GM21529 (cell line): ENCODE results near the gene NUP160.
"Not testable (repeated sequence)": the region's sequence is repeated elsewhere in the genome, so short reads cannot be mapped to it uniquely, and the experiment has no call there.

Experiments
- ATAC-seq: cut with Tn5 transposase; IDR thresholded peaks from one replicate; pipeline ENCODE4 v1.9.1; 2021; ENCODE audit not compliant: unreplicated experiment

Gene NUP160

GRCh38 chr11:47863898-47864430 lies 15.8 kb upstream of the NUP160 start:
- ATAC-seq, result no peak

- ATAC-seq, result peak; percentile 76
Observed at GRCh38 chr11:47863189-47863897, 15.2 kb upstream of the NUP160 start.

GRCh38 chr11:47861728-47862127 lies 13.6 kb upstream of the NUP160 start:
- no peak for ATAC-seq

GRCh38 chr11:47860536-47860935 lies 12.4 kb upstream of the NUP160 start:
- ATAC-seq, result no peak

GRCh38 chr11:47857892-47858543 lies 9.9 kb upstream of the NUP160 start:
- ATAC-seq, result peak; percentile 41

GRCh38 chr11:47857485-47857884 lies 9.3 kb upstream of the NUP160 start:
- peak; percentile 25 for ATAC-seq

GRCh38 chr11:47856186-47856585 lies 8.0 kb upstream of the NUP160 start:
- ATAC-seq, result no peak

- ATAC-seq, result peak; percentile 51
Observed at GRCh38 chr11:47854667-47855066, 6.5 kb upstream of the NUP160 start.

GRCh38 chr11:47852053-47852452 lies 3.9 kb upstream of the NUP160 start:
- no peak for ATAC-seq

- ATAC-seq, result peak; percentile 41
Observed at GRCh38 chr11:47850337-47850736, 2.2 kb upstream of the NUP160 start.

GRCh38 chr11:47848700-47849155 lies 578 bp upstream of the NUP160 start:
- peak; percentile 8 for ATAC-seq

- no peak for ATAC-seq
Observed at GRCh38 chr11:47847537-47847891, 636 bp downstream of the NUP160 start.

- no peak for ATAC-seq
Observed at GRCh38 chr11:47846998-47847397, 1.2 kb downstream of the NUP160 start.

GRCh38 chr11:47843361-47844055 lies 4.6 kb downstream of the NUP160 start:
- no peak for ATAC-seq

GRCh38 chr11:47842749-47843148 lies 5.4 kb downstream of the NUP160 start:
- ATAC-seq, result no peak

GRCh38 chr11:47837929-47838328 lies 10.2 kb downstream of the NUP160 start:
- ATAC-seq, result no peak

- ATAC-seq, result no peak
Observed at GRCh38 chr11:47837292-47837691, 10.9 kb downstream of the NUP160 start.

GRCh38 chr11:47830013-47830412 lies 18.1 kb downstream of the NUP160 start:
- ATAC-seq, result not testable (repeated sequence)

- no peak for ATAC-seq
Observed at GRCh38 chr11:47828284-47828683, 19.9 kb downstream of the NUP160 start.

- not testable (repeated sequence) for ATAC-seq
Observed at GRCh38 chr11:47822664-47823063, 25.5 kb downstream of the NUP160 start.

GRCh38 chr11:47819743-47820142 lies 28.4 kb downstream of the NUP160 start:
- ATAC-seq, result no peak

- ATAC-seq, result no peak
Observed at GRCh38 chr11:47800759-47801158, 47.4 kb downstream of the NUP160 start.
